ENCODE results near the gene FUCA2. TPM values are rescaled to one million over a fixed set of nuclear protein-coding genes. Genes with fewer than 3 reads are reported as not detected.
"Not testable (repeated sequence)": the region's sequence is repeated elsewhere in the genome, so short reads cannot be mapped to it uniquely, and the experiment has no call there.

Gene FUCA2
- total RNA-seq, 1 donor from 2014 or later = 36.0 TPM

DNA sequence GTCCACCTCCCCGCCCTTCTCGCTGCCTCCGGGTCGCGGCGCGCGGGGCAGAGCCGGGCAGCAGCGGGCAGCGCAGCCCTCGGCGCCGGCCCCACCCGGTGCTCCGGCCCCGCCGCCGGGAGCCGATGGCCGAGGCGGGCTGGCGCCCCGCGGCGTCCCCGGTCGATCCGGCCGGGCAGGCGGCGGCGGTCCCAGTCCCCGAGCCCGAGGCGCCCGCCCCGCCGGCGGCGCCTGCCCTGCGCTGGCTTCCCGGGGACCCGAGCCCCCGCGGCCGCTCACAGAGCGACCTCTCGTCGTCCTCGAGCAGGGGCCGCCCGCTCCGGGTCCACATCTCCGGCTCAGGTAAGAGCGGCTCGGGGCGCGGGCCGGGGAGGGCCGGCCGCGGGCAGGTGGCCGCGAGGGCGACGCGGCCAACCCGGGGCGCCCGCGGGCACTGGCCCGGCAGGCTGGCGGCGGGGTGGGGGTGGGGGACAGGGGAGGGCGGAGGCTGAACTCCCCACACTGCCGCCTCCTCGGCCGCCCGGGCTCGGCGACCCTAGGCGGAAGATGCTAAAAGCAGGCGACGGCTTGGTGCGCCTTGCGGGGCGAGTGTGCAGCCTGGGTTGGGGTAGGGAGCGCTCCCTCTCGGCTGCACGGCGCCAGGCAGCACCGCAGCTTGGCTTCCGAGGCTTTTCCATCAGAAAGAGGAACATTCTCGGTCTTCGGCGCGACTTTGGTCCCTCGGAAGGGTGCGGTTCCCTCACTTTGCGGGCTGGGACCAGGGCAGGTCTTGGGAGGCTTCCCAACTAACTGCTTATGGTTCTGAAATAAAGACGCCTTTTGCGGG lies 25.6 kb upstream of the FUCA2 start:
- ATAC-seq = peak; percentile 79
- peak; percentile 64 for DNase-seq (ENCODE audit: low spot score)

DNA sequence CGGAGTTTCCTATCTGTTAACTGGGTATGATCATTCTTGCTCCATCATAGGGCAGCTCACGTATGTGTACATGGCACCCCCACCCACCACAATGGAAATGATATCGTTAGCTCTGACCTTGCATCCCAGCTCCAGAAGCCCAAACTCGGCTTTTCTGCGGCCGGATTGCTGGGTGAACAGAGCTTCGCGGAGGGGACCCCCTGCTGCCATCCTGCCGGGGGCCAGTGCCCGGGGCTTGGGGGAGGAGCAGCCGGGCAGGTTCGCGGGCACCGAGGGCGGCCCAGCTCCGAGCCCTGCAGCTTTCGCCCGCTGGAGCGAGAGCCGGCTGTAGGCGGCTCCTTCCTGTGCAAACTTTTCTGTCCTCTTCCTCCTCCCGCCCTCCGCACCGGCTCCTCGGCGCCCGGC lies 24.9 kb upstream of the FUCA2 start:
- peak; percentile 61 for DNase-seq (ENCODE audit: low spot score)
- ATAC-seq = peak; percentile 74

DNA sequence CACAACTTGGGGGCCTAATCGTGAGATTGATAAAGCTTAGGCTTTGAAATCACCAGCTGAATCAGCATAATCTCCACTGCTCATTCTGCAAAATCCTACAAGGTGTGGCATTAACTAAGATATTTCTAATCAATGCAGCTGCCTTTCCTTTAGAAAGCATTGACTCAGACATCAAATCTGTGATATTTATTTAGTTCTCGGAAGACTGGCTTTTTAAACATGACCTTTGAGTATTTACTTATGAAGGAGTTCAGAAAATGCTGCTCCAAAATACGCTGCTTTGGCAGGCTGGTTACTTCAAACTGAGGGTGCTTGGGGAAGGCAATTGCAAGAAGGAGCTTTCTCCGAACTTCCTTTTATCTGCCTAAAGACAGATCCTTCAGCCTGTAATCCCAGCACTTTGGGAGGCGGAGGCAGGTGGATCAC lies 23.7 kb upstream of the FUCA2 start:
- DNase-seq (ENCODE audit: low spot score) (no peak), ATAC-seq (peak; percentile 23)

DNA sequence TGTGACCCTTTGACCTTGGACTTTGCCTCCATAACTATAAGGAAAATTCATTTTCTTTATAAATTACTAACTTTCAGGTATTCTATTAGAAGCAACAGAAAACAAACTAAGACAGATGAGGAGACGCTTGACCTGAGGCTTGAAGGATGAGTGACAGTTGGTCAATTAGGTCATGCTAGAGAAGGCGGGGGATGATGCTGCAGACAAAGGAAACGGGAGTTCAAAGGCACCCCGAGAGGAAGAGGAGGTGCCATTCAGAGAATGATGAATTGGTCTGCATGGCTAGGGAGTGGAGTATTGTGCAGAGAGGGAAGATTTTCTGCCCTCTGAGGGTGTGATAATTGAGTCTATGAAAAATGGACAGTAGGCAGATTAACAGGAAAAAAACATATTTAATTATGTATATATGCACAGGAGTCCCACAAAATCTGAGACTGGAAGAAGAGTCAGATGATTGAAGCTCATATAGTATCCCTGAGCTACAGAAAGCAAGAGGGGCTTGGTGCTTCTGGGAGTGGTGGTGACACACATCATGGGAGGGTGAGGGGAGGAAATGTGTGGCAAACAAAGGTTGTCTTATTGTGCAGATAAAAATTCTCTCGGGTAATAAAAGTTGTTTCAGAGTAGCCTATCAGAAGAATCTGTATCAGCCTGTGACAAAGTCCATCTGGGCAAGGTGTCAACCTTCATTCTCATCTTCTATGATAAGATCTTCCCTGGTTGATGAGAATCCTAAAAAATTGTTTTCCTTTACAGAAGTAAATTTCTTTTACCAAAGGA lies 20.4 kb upstream of the FUCA2 start:
- no peak for DNase-seq (ENCODE audit: low spot score)
- ATAC-seq = no peak

DNA sequence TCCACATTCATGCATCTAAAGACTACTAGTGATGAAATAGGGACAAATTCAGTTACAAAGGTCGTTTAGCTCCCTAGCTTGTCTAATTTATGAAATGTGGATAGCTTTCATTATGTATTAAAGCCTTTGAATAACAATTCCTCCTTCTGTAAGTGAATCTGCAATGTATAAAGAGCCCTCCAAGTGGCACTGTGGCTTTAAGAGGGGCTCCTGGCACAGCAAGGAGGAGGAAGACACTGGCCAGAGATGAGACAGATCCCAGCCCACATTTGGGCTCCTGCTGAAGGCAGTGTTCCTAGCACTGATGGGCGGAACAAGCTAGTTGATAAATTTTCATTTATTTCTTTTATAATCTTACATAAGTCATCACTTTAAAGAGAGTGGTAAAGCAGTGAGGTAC lies 17.6 kb upstream of the FUCA2 start:
- ATAC-seq (no peak), DNase-seq (ENCODE audit: low spot score) (no peak)

DNA sequence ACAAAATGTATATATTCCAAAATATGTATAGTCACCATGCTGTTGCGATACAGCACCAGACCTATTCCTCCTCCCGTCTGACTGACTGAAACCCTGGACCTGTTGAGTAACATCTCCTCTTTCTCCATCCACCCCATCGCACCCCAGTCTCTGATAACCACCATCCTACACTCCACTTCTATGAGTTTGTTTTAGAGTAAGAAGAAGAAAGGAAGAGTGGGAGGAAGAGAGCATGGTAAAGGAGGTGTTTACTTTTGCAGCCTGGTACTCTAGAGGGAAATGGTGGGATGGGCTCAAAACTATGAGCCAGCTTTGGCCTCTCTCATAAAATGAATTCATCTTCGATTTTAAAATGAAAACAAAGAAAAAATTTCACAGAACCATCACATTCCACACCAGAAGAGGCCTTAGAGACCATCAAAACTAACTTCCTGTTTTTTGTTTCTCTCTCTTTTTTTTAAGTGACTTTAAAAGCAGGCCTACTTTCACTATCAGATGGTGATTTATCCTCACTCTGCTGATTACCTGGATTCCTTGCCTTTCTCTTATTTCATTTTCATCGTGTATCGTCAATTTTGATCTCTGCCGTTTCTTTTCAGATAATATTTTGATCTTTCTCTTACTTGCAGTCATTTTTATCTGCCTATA lies 16.8 kb upstream of the FUCA2 start:
- ATAC-seq (no peak), DNase-seq (ENCODE audit: low spot score) (no peak)

DNA sequence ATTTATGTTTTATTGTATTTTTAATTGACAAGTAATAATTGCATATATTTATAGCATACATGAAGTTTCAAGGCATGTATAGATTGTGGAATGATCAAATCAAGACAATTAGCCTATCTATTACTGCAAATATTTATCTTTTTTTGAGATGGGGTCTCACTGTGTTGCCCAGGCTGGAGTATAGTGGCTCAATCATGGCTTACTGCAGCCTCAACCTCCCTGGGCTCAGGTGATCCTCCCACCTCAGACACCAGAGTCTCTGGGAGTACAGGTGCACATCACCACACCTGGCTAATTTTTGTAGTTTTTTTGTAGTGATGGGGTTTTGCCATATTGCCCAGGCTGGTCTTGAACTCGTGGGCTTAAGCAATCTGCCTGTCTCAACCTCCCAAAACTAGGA lies 16.2 kb upstream of the FUCA2 start:
- ATAC-seq (no peak), DNase-seq (ENCODE audit: low spot score) (no peak)

DNA sequence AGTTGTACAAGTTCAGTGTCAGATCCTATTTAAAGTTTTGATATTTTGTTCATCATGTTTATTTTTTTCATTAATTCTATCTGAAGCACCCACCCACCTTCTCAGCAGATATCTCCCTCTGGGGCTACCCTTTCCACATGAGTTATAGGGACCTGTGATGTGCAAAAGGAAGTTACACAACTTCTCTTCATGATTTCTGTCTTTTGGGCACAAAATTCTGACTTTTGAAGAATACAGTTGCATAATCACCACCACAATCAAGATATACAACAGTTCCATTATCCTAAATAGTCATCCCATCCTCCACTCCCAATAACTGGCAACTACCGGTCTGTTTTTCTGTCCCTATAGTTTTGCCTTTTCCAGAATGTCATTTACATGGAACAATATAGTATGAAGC lies 13.8 kb upstream of the FUCA2 start:
- DNase-seq (ENCODE audit: low spot score) (no peak), ATAC-seq (no peak)

DNA sequence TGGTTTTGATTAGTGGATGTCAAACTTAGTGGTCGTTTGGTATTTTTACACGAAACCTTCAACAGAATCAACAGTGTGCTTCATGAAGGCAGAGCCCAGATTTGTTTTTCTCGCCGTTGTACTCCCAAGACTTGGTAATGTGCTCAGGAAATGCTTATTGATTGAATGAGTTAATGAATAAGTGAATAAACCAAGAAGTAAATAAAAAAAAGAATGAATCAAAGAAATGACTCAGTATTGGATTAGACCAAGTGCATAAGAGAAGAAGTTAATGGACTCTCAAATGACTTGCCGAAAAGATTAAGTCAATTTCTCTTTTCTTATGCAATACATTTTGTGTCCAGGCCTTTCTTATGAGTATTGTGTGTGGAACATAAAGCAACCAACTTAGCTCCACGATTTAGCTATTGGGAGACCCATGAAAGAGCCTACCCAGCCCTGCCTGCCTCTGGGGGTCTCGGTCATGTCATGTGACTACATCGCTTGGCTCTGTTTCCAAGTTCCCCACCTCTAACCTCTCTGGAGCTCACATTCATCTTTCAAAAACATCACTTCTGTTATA lies 10.6 kb upstream of the FUCA2 start:
- ATAC-seq = no peak
- DNase-seq (ENCODE audit: low spot score) = no peak

DNA sequence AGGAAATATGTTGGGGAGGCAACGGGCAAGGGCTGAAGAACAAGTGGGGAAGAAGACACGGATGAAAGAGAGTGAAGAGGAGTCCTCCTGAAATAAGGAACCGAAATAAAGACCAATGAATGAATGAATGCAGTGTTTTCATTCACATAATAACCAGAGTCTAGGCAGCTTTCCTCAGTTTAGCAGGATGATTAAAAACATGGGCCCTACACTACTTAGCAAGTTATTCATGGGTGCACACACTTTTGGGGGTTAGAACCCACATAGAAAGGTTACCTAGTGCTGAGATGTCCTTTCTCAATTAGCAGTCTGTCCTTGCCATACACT lies 5.9 kb upstream of the FUCA2 start:
- ATAC-seq (no peak), DNase-seq (ENCODE audit: low spot score) (no peak)

DNA sequence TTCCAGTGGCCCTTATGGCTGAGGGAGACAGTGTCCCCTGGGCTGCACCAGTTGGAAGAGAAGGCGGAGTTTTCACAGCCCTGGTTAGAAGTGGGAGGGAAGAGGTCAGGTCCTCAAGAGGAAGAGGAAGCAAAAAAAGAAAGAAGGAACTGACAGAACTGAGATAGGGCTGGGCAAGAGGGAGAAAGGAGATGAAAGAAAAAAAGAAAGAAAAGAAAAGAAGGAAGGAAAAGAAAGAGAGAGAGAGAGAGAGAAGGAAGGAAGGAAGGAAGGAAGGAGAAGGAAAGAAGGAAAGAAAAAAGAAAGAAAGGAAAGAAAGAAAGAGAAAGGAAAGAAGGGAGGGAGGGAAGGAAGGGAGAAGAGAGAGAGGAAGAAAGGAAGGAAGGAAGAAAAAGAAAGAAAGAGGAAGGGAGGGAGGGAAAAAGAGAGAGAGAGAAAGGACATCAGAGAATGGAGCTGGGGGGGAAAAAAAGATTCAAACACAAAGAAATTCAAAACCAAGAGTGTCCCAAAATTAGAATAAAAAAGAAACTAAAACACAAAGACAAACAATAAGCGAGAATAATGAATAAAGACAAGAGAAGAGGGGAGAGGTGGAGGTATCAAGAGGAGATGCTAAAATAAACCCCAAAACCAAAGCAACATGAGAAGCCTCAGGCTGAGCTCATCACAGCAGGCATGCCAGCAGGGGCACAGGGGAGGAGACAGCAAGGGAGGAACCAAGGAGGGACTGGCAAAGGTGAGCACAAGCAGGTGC lies 5.3 kb upstream of the FUCA2 start:
- ATAC-seq = no peak
- DNase-seq (ENCODE audit: low spot score) = no peak

DNA sequence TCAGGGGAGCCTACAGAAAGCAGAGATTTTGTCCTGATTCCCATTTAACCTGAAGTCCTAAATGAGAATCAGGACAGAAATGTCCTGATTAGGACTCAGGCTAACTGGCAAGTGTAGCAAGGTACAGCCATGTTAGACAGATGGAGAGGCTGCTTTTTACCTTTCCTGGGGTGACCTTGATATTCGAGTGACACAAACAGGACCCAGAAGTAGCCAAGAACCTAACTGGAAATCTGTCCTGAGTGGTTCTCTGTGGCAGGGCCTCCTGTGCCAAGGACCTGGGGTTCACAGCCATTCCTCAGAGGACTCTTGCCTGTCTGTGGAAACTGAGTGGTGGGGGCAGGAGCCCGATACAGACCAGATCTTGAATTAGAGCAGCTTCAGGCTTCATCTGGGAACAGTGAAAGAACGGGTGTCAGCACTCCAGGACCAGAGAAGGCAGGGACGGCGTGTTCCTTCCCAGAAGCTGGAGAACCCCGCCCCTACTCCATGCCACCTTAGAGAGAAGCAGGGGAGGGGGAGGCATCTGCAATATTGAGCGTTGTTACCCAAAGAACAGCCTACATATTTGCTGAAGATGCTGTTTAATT lies 4.3 kb upstream of the FUCA2 start:
- no peak for ATAC-seq

DNA sequence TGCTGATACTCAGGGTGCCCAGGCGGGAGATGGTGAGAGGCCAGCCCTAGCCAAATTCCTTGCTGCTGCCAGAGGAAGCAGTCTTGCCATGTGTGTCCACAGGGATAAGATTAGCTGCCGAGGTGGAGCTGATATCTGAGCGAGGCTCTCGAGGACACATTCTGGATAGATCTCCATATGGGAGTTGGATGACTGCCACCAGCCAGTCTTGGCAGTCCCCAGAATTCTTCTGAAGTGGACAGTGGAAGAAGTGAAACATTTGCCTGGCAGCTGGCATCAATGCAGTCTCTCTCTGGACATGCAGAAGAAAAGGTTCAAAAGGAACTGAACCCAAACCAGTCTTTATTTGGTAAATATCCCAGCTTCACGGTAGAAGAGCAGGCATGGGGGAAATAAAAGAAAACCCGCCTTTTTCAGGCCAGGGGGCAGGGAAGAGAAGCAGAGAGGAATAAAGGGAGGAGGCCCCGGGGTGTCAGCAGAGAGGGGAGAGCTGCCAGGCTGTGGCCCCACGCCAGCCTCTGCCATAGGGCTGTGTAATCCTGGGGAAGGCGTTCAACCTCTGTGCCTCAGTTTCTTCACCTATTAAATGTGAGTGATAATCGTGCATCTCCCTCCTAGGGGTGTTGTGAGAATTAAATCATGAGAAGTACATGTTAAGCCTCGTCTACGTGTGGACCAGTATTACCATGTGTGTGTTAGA lies 3.7 kb upstream of the FUCA2 start:
- DNase-seq (ENCODE audit: low spot score) (no peak), ATAC-seq (no peak)

More for the DNA sequence above, 4.3 kb upstream of the FUCA2 start:
- no peak for DNase-seq (ENCODE audit: low spot score)

DNA sequence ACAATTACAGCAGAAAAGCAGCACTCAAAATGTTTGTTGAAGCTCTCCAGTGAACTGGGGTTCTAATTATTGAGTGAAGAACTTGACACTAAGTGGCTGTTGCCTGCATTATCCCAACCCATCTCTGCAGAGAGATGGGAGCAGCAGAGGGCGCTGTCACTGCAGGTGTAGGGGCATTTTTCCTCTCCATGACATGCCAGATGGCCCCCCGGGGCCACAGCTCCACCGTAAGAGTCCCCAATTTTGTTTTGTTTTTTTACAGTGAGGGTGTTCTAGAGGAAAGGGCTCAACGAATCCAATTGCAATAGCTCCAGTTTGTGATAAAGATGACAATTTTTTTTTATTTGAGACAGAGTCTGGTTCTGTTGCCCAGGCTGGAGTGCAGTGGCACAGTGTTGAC lies 1.9 kb upstream of the FUCA2 start:
- DNase-seq (ENCODE audit: low spot score) (no peak), ATAC-seq (no peak)

DNA sequence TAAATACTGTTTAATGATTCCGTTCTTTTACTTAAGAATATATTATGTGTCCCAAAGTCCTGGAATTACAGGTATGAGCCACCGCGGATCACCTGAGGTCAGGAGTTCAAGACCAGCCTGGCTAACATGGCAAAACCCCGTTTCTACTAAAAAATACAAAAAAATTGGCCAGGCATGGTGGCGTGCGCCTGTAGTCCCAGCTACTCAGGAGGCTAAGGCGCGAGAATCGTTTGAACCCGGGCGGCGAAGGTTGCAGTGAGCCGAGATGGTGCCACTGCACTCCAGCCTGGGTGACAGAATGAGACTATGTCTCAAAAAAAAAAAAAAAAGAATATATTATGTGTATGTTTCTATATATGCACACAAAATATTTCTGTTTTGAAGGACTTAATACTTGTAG lies 1.2 kb downstream of the FUCA2 start:
- ATAC-seq; DNase-seq (ENCODE audit: low spot score): not testable (repeated sequence)

DNA sequence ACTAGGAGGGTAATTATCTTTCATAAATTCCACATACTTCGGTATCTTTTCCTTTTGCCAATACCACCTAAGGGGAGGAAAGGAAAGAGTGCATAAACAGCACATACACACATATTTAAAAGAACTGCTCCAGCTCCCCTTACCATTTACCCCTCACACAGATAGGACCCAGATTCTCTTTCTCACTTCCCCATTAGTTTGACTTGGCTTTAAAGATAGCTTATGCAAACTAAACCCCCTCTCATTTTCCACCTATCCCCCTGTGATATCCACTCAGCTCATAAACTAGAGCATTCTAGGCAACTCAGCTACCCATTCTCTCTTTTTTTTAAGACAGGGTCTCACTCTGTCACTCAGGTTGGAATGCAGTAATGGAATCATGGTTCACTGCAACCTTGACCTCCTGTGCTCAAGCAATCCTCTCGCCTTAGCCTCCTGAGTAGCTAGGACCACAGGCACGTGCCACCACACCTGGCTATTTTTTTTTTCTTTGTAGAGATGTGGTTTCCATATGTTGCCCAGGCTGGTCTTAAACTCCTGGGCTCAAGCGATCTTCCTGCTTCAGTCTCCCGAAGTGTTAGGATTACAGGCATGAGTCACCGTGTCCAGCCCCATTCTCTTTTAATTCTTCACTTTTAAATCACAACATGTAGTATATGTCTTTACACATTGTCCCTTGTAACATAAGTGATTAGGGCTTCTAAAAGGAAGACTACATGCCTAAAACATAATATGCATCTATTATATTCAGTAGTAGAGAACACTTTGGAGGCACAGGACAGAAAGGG lies 4.0 kb downstream of the FUCA2 start:
- ATAC-seq (no peak), DNase-seq (ENCODE audit: low spot score) (no peak)

DNA sequence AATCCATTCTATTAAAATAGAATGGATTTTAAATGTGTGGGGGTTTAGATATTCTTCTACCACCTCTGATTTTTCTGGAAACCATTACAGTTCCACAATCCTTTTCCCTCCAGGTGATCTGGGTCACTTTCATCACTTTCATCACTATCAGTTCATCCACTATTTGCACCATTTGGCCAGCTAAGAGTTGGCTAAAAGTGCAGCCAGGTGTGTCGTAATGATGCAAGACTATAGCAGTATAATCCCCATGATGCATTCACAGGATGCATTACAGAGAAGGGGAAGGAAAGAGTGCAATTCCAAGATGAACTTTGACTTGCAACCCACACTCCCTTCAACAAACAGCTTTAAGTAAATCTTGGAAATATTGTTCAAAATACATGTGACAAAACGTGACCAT lies 4.9 kb downstream of the FUCA2 start:
- DNase-seq (ENCODE audit: low spot score) (no peak), ATAC-seq (no peak)

DNA sequence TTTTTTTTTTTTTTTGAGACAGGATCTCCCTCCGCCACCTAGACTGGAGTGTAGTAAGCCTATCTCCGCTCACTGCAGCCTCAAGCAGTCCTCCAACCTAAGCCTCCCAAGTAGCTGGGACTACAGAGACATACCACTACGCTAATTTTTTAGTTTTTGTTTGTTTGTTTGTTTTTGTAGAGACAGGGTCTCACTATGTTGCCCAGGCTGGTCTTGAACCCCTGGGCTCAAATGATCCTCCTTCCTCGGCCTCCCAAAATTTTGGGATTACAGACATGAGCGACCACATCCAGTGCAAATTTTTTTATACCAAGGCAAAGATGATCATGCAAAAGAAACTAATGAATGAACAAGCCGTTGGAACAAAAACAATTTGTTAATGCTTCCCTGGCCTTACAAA lies 5.3 kb downstream of the FUCA2 start:
- DNase-seq (ENCODE audit: low spot score) (no peak), ATAC-seq (no peak)

DNA sequence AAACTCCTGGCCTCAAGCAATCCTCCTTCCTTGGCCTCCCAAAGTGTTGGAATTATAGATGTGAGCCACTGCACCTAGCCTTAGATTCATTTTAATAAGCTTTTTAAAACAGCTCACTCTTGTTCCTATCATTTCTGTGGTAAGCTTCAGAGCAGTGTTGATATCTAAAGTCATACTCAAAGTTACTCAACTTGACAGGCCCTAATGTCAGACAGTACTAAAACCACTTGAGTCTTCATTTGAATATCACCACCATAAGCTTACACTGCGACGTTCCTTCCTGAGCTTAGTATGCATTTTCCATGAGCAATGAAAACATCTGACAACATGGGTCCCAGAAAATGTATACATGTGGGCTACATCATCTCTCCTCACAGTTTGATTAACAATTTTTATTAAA lies 6.0 kb downstream of the FUCA2 start:
- ATAC-seq = no peak
- no peak for DNase-seq (ENCODE audit: low spot score)

All from left lobe of liver (tissue), 2 donors.